Thyroid gland (tissue), 4 donors: Measurements from ENCODE around the gene FSTL4. TPM values are rescaled to one million over a fixed set of nuclear protein-coding genes. Genes with fewer than 3 reads are reported as not detected.

Experiments
- DNase-seq, 2 donors: peaks; one replicate each; pipeline ENCODE4 v3.0.0-alpha.2; 2019
- H3K27ac ChIP-seq, 3 donors: fragments of 200-600 bp; sonication (generic); 1 replicate in 2 of 3; 2 replicates in 1 of 3; pipeline ENCODE4 v1.5.1; 2016 to 2019; ENCODE audit warnings: mild to moderate bottlenecking in 1 of 3, moderate library complexity in 1 of 3
- H3K27me3 ChIP-seq: fragments of 200-600 bp; sonication (generic); one replicate; pipeline ENCODE4 v1.5.1; 2019
- H3K36me3 ChIP-seq, 2 donors: fragments of 200-600 bp; sonication (generic); one replicate each; pipeline ENCODE4 v1.5.1; 2016 to 2019
- H3K4me1 ChIP-seq, 2 donors: fragments of 200-600 bp; sonication (generic); one replicate each; pipeline ENCODE4 v1.5.1; 2017 to 2019
- H3K4me3 ChIP-seq, 3 donors: fragments of 200-600 bp; sonication (generic); replicated peaks in 1 of 3; 1 replicate in 2 of 3; 2 replicates in 1 of 3; pipeline ENCODE4 v1.5.1; 2016; ENCODE audit warnings: mild to moderate bottlenecking in 1 of 3
- H3K9me3 ChIP-seq: fragments of 200-600 bp; sonication (generic); one replicate; pipeline ENCODE4 v1.5.1; 2017
- POLR2A ChIP-seq, 2 donors: fragments of 450-650 bp; IDR thresholded peaks; one replicate each; pipeline ENCODE4 v1.6.1; 2017; ENCODE audit warnings: antibody characterized with exemption in 2 of 2, mild to moderate bottlenecking in 2 of 2, moderate library complexity in 1 of 2
- WGBS, 2 donors: methylation state at CpG; one replicate each; pipeline ENCODE4 v1.1.5; 2017; 5-methylcytosine and 5-hydroxymethylcytosine counted together
- intact Hi-C: fragments of 100-400 bp; cut with DNase I; formaldehyde crosslinking; loops from one replicate; pipeline ENCODE4 v1.15.1; 2023
- total RNA-seq, 4 donors: library from RNA; depleted of rRNA; stranded (reverse); fragments of >200 nt; gene quantifications; one replicate each; pipeline ENCODE4 v1.2.3, GENCODE V29; 2016
- TF ChIP-seq, protein P1 (sequence below), 6 experiments: fragments of 200-600 bp in 3 of 6; fragments of 450-650 bp in 3 of 6; sonication (generic) in 3 of 6; IDR thresholded peaks; one replicate each; pipeline ENCODE4 v1.5.1; 2016 to 2019; ENCODE audit warnings: antibody characterized with exemption in 6 of 6, mild to moderate bottlenecking in 2 of 6, inconsistent platforms in 1 of 6, moderate library complexity in 1 of 6

FSTL4 gene
- total RNA-seq, 4 donors from 2014 or later = 0.10 to 0.13 TPM; not detected in 2

- Histone ChIP-seq H3K9me3 (no peaks in the 10 kb centered on the region), H3K27me3 (no peaks in the 10 kb centered on the region), H3K27ac (no peak overlapping the region), H3K4me1 (no peaks in the 10 kb centered on the region), H3K4me3 (no peak overlapping the region), H3K36me3 (no peaks in the 10 kb centered on the region)
- TF ChIP-seq POLR2A (IDR thresholded peaks at IDR 0.05) = no peak
- TF ChIP-seq, protein P1, sequence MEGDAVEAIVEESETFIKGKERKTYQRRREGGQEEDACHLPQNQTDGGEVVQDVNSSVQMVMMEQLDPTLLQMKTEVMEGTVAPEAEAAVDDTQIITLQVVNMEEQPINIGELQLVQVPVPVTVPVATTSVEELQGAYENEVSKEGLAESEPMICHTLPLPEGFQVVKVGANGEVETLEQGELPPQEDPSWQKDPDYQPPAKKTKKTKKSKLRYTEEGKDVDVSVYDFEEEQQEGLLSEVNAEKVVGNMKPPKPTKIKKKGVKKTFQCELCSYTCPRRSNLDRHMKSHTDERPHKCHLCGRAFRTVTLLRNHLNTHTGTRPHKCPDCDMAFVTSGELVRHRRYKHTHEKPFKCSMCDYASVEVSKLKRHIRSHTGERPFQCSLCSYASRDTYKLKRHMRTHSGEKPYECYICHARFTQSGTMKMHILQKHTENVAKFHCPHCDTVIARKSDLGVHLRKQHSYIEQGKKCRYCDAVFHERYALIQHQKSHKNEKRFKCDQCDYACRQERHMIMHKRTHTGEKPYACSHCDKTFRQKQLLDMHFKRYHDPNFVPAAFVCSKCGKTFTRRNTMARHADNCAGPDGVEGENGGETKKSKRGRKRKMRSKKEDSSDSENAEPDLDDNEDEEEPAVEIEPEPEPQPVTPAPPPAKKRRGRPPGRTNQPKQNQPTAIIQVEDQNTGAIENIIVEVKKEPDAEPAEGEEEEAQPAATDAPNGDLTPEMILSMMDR (IDR thresholded peaks at IDR 0.05) = no peak
- no peak for DNase-seq
- 68 to 72% methylated on average over 12 of the region's 12 CpGs for WGBS, 2 donors
- intact Hi-C loops = no loop called here
Measured at GRCh38 chr5:133364936-133365707, 247.2 kb downstream of the FSTL4 start.

- intact Hi-C loops = no loop called here
- H3K36me3 ChIP-seq = no peaks in the 10 kb centered on the region
- H3K27ac ChIP-seq = no peak overlapping the region
- H3K4me3 ChIP-seq = no peak overlapping the region
- no peaks in the 10 kb centered on the region for H3K4me1 ChIP-seq
- no peaks in the 10 kb centered on the region for H3K9me3 ChIP-seq
- no peaks in the 10 kb centered on the region for H3K27me3 ChIP-seq
- TF ChIP-seq POLR2A (IDR thresholded peaks at IDR 0.05) = no peak
- TF ChIP-seq, protein P1 (IDR thresholded peaks at IDR 0.05) = no peak
- 74 to 87% methylated on average over 7 to 10 of the region's 10 CpGs for WGBS, 2 donors
- DNase-seq = no peak
Measured at GRCh38 chr5:133363807-133364587, 248.3 kb downstream of the FSTL4 start.

- no peak for TF ChIP-seq POLR2A (IDR thresholded peaks at IDR 0.05)
- TF ChIP-seq, protein P1 (IDR thresholded peaks at IDR 0.05) = no peak
- Histone ChIP-seq H3K36me3 (no peaks in the 10 kb centered on the region), H3K4me3 (no peak overlapping the region), H3K4me1 (no peaks in the 10 kb centered on the region), H3K27me3 (no peaks in the 10 kb centered on the region), H3K27ac (no peak overlapping the region), H3K9me3 (no peaks in the 10 kb centered on the region)
- DNase-seq = no peak
- 89 to 90% methylated on average over 7 of the region's 7 CpGs for WGBS, 2 donors
- intact Hi-C loops = no loop called here
Measured at GRCh38 chr5:133362438-133362837, 249.9 kb downstream of the FSTL4 start.

- TF ChIP-seq, protein P1 (IDR thresholded peaks at IDR 0.05) = no peak
- TF ChIP-seq POLR2A (IDR thresholded peaks at IDR 0.05) = no peak
- intact Hi-C loops = no loop called here
- Histone ChIP-seq H3K36me3 (no peaks in the 10 kb centered on the region), H3K4me1 (no peaks in the 10 kb centered on the region), H3K9me3 (no peaks in the 10 kb centered on the region), H3K27me3 (no peaks in the 10 kb centered on the region), H3K4me3 (no peak overlapping the region), H3K27ac (no peak overlapping the region)
- WGBS, 2 donors = 82 to 84% methylated on average over 1 of the region's 1 CpG
- DNase-seq = no peak
Measured at GRCh38 chr5:133361922-133362321, 250.4 kb downstream of the FSTL4 start.
